Prostate gland (tissue), 2 donors: ENCODE results near the gene NGFR.

Source experiments
- POLR2A ChIP-seq: fragments of 450-650 bp; IDR thresholded peaks from one replicate; pipeline ENCODE4 v1.6.1; 2016; ENCODE audit warnings: antibody characterized with exemption, mild to moderate bottlenecking
- POLR2AphosphoS5 ChIP-seq: sonication (generic); formaldehyde crosslinking; IDR thresholded peaks from one replicate; pipeline ENCODE4 v1.6.1; 2017; ENCODE audit warnings: antibody characterized with exemption
- TF ChIP-seq, protein P1 (sequence below), 4 experiments: fragments of 200-600 bp in 2 of 4; fragments of 450-650 bp in 2 of 4; sonication (generic) in 2 of 4; IDR thresholded peaks; 1 replicate in 3 of 4; 2 replicates in 1 of 4; pipeline ENCODE4 v1.5.1; 2016 to 2019; ENCODE audit warnings: antibody characterized with exemption in 4 of 4, mild to moderate bottlenecking in 2 of 4, moderate library complexity in 2 of 4

DNA sequence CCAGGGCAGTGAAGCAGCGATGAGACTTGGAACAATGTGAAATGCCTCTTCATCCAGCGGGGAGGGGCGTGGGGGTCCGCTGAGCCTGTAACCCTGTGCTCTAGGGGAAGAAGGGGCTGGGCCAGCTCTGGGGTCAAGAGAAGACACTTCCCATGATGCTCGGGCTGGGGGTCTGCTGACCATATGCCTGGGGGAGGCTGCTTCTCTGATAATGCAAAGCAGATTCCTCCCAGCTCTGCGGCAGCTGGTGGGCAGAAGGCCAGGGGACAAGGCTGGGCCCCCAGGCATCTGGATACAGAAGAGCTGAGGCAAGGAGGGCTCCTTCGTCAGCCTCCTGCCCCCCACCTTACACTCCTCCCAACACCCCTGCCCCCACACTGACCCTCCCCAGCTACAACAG, 24.7 kb downstream of the NGFR start:
- TF ChIP-seq POLR2A (no peak), POLR2AphosphoS5 (no peak)
- TF ChIP-seq, protein P1, sequence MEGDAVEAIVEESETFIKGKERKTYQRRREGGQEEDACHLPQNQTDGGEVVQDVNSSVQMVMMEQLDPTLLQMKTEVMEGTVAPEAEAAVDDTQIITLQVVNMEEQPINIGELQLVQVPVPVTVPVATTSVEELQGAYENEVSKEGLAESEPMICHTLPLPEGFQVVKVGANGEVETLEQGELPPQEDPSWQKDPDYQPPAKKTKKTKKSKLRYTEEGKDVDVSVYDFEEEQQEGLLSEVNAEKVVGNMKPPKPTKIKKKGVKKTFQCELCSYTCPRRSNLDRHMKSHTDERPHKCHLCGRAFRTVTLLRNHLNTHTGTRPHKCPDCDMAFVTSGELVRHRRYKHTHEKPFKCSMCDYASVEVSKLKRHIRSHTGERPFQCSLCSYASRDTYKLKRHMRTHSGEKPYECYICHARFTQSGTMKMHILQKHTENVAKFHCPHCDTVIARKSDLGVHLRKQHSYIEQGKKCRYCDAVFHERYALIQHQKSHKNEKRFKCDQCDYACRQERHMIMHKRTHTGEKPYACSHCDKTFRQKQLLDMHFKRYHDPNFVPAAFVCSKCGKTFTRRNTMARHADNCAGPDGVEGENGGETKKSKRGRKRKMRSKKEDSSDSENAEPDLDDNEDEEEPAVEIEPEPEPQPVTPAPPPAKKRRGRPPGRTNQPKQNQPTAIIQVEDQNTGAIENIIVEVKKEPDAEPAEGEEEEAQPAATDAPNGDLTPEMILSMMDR (IDR thresholded peaks at IDR 0.05): no peak
